Stimulated activated memory B cell treated with anti-CD40 and anti-IgM and Interleukin-4, amounts not matched to agents 10 μg/mL and 1 μg/mL and 100 μg/mL, for 72 hours (primary cell): ENCODE data around the gene RET.

Experiments
- ATAC-seq: fragments of 150-1000 bp; cut with Tn5 transposase; 2 replicates; pipeline ENCODE4 v1.10.0; 2021
- H3K27ac Mint-ChIP-seq: one replicate; pipeline ENCODE4 v1.8.0; 2022; ENCODE audit warnings: mild to moderate bottlenecking, mixed read lengths
- H3K27me3 Mint-ChIP-seq: one replicate; pipeline ENCODE4 v1.8.0; 2022; ENCODE audit warnings: mixed read lengths
- H3K36me3 Mint-ChIP-seq: one replicate; pipeline ENCODE4 v1.8.0; 2022; ENCODE audit warnings: mixed read lengths
- H3K4me1 Mint-ChIP-seq: one replicate; pipeline ENCODE4 v1.8.0; 2022; ENCODE audit warnings: mixed read lengths
- H3K4me3 Mint-ChIP-seq: one replicate; pipeline ENCODE4 v1.8.0; 2022; ENCODE audit warnings: mild to moderate bottlenecking, moderate library complexity, mixed read lengths
- H3K9me3 Mint-ChIP-seq: one replicate; pipeline ENCODE4 v1.8.0; 2022; ENCODE audit warnings: mixed read lengths

Gene RET

GRCh38 chr10:43041422-43042342 is 35.2 kb upstream of the RET start:
- H3K36me3 Mint-ChIP-seq = no peaks in the 10 kb centered on the region
- no peak overlapping the region for H3K27ac Mint-ChIP-seq
- no peak overlapping the region for H3K4me3 Mint-ChIP-seq
- no peaks in the 10 kb centered on the region for H3K4me1 Mint-ChIP-seq
- no peaks in the 10 kb centered on the region for H3K9me3 Mint-ChIP-seq
- no peak for ATAC-seq
- H3K27me3 Mint-ChIP-seq = peaks cover 11% of the 10 kb centered on the region

- peaks cover 11% of the 10 kb centered on the region for H3K27me3 Mint-ChIP-seq
- no peaks in the 10 kb centered on the region for H3K4me1 Mint-ChIP-seq
- no peak overlapping the region for H3K27ac Mint-ChIP-seq
- H3K36me3 Mint-ChIP-seq = no peaks in the 10 kb centered on the region
- no peak for ATAC-seq
- no peak overlapping the region for H3K4me3 Mint-ChIP-seq
- no peaks in the 10 kb centered on the region for H3K9me3 Mint-ChIP-seq
Measured at GRCh38 chr10:43042503-43043341, 34.1 kb upstream of the RET start.

DNA sequence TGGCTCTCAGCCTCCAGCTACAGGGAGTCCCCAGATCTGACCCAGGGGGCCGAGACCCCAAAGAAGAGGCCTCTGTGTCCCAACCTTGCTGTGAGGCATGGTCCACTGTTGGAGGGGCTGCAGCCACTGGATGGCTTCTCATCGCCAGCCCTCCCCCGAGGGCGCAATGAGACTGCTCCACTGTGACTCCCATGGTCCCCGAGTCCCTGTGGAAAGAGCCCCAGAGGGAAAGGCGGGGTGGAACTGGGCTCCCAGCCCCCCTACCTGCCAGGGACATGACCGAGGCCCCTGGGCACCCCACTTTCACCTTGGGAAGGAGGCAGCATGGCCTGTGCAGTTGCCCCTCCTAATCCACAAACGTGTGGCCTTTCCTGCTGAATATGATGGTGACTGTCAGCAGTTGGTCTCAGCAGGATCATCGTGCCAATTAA is 33.5 kb upstream of the RET start:
- Mint-ChIP-seq H3K4me3 (no peak overlapping the region), H3K27me3 (peaks cover 11% of the 10 kb centered on the region), H3K9me3 (no peaks in the 10 kb centered on the region), H3K27ac (no peak overlapping the region), H3K4me1 (no peaks in the 10 kb centered on the region), H3K36me3 (no peaks in the 10 kb centered on the region)
- no peak for ATAC-seq

- Mint-ChIP-seq H3K27ac (no peak overlapping the region), H3K27me3 (peaks cover 13% of the 10 kb centered on the region), H3K4me3 (no peak overlapping the region), H3K4me1 (no peaks in the 10 kb centered on the region), H3K36me3 (no peaks in the 10 kb centered on the region), H3K9me3 (no peaks in the 10 kb centered on the region)
- ATAC-seq = no peak
Measured at GRCh38 chr10:43043773-43044447, 33.0 kb upstream of the RET start.

DNA sequence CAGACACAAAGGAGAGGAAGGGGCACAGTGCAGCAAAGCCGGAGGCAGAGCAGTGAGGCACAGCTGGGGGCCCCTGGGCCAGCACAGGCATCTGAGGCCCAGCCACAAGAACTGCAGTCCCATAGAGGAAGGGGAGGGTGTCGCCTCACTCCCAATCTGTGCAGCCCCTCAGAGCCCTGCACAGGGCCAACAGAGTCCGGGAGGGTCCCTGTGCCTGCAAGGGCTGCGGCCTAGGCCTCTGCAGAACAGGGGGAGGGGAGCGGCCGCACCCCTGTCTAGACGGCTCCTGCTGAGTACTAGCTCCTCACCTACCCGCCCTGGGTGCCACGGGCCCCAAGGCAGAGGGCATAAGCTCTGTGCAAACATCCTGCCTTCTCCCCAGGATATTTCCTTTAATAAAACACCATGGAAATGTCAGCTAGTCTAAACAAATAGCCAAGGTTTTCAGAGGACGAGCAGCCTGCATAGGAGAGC is 32.4 kb upstream of the RET start:
- Mint-ChIP-seq H3K27ac (no peak overlapping the region), H3K36me3 (no peaks in the 10 kb centered on the region), H3K27me3 (peaks cover 19% of the 10 kb centered on the region), H3K9me3 (no peaks in the 10 kb centered on the region), H3K4me3 (no peak overlapping the region), H3K4me1 (no peaks in the 10 kb centered on the region)
- no peak for ATAC-seq

DNA sequence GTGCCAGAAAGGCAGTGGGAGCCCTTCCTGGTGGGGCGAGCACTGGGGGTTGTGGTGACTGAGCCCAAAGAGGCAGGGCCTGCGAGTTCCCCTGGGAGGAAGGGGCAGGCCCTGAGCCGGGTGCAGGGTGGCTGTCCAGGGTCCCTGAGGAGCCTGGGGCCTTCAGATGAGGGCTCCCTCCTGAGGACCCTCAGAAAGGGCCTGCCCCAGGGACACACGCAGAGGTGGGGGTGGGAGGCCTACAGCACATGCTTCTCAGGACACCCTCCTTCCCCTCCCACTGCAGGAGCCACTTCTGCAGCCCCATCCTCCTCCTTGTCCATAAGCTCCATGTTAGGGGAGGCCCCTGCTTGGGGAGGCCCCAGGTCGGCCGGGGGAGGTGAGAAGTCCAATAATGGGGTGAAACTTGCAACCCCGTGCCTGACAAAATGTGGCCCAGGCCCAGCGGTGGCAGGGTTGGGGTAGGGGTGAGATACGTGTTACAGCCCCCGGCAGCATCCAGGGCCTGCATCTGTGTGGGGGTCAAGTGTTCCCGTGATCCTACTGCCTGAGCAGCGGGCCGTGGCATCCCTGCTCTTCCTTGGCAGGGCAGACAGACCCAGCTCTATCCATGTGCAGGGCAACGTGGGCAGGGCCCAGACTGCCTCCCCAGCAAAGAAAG is 31.8 kb upstream of the RET start:
- H3K36me3 Mint-ChIP-seq = no peaks in the 10 kb centered on the region
- ATAC-seq = no peak
- H3K4me1 Mint-ChIP-seq = no peaks in the 10 kb centered on the region

DNA sequence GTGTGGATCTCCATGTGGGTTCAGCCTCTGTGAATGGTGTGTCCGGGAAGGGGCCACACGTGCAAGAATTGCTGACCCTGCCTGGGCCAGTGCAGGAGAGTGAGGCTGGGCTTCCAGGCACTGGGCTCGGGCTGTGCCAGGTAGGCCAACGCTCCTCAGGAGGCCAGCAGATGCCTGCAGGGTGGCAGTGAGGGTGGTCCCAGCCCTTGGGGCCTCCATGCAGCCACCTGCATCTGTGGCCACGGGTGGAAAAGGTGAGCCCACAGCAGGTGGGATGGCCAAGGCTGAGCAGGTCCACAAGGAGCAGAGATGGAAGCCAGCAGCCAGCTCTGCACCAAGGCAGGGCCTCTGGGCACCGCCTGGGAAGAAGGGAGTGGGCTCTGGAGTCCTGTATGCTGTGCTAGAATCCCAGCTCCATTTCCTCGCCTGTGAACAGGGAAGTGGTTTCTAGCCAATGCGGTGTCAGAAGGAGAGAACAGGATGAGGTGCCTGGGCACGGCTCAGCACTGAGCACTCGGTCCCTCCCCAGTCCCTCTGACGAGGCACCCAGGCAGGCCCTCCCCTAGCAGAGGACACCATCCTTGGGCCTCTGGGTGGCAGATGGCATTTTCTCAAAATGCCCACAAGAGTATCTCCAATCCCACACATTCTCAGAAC is 31.1 kb upstream of the RET start:
- no peak overlapping the region for H3K4me3 Mint-ChIP-seq
- H3K9me3 Mint-ChIP-seq = no peaks in the 10 kb centered on the region
- no peaks in the 10 kb centered on the region for H3K4me1 Mint-ChIP-seq
- H3K36me3 Mint-ChIP-seq = no peaks in the 10 kb centered on the region
- H3K27ac Mint-ChIP-seq = no peak overlapping the region
- peaks cover 20% of the 10 kb centered on the region for H3K27me3 Mint-ChIP-seq
- ATAC-seq = no peak

More for the DNA sequence above, 31.8 kb upstream of the RET start:
- H3K9me3 Mint-ChIP-seq = no peaks in the 10 kb centered on the region
- no peak overlapping the region for H3K4me3 Mint-ChIP-seq
- no peak overlapping the region for H3K27ac Mint-ChIP-seq
- H3K27me3 Mint-ChIP-seq = peaks cover 20% of the 10 kb centered on the region

DNA sequence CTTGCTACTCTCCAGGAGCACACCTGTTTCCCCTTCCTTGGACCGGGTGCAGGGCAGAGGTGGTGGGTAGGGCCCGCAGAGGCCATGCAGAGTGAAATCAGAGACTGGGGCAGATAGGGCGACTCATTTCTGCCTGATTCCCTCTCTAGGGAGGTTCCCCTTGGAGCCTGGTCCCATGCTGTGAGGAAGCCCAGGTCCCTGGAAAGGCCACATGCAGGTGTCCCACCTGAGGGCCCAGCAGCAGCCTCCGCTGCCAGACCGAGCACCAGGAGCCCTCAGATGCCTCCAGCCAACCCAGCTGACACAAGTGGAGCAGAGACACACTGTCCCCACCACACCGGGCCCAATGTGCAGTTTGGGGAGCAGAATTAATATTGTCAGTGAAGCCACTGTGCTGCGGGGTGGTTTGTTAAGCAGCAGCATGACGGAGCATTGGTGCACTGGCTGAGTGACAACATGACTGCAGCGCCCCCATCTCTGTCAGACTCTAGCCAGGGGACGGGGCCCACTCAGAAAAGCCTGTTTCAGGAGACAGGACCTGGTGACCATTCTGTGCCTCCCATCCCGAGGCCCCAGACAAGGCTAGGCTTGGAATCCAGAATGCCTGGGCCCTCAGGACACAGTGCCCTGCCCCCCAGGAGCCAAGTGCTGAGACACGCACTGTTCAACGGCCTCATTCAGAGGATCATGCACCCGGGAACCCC is 30.4 kb upstream of the RET start:
- no peak overlapping the region for H3K27ac Mint-ChIP-seq
- no peaks in the 10 kb centered on the region for H3K9me3 Mint-ChIP-seq
- no peaks in the 10 kb centered on the region for H3K4me1 Mint-ChIP-seq
- no peak for ATAC-seq
- H3K4me3 Mint-ChIP-seq = no peak overlapping the region
- no peaks in the 10 kb centered on the region for H3K36me3 Mint-ChIP-seq
- peaks cover 20% of the 10 kb centered on the region for H3K27me3 Mint-ChIP-seq

- Mint-ChIP-seq H3K27ac (no peak overlapping the region), H3K27me3 (peaks cover 20% of the 10 kb centered on the region), H3K9me3 (no peaks in the 10 kb centered on the region), H3K4me3 (no peak overlapping the region), H3K4me1 (no peaks in the 10 kb centered on the region), H3K36me3 (no peaks in the 10 kb centered on the region)
- no peak for ATAC-seq
Measured at GRCh38 chr10:43047288-43047970, 29.4 kb upstream of the RET start.

- Mint-ChIP-seq H3K4me3 (no peak overlapping the region), H3K27me3 (peaks cover 20% of the 10 kb centered on the region), H3K9me3 (no peaks in the 10 kb centered on the region), H3K36me3 (no peaks in the 10 kb centered on the region), H3K4me1 (no peaks in the 10 kb centered on the region), H3K27ac (no peak overlapping the region)
- ATAC-seq = no peak
Measured at GRCh38 chr10:43048301-43049051, 28.4 kb upstream of the RET start.

GRCh38 chr10:43049081-43049551 is 27.8 kb upstream of the RET start:
- Mint-ChIP-seq H3K4me1 (no peaks in the 10 kb centered on the region), H3K27me3 (peaks cover 16% of the 10 kb centered on the region), H3K9me3 (no peaks in the 10 kb centered on the region), H3K4me3 (no peak overlapping the region), H3K27ac (no peak overlapping the region), H3K36me3 (no peaks in the 10 kb centered on the region)
- ATAC-seq = no peak

DNA sequence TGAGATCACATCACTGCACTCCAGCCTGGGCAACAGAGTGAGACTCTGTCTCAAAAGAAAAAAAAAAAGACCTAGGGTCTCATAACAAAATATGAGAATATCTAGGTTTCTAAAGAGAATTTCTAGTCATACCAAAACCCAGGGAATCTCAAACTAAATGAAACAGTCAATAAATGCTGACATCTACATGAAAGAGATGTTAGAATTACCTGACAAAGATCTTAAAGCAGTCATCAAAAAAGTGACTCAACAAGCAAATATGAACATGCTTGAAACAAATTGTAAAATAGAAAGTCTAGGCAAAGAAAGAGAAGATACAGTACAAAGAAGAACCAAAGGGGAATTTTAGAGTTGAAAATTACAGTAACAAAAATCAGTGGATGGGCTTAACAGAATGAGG is 26.9 kb upstream of the RET start:
- Mint-ChIP-seq H3K9me3 (no peaks in the 10 kb centered on the region), H3K4me1 (no peaks in the 10 kb centered on the region), H3K27me3 (peaks cover 9% of the 10 kb centered on the region), H3K27ac (no peak overlapping the region), H3K36me3 (no peaks in the 10 kb centered on the region), H3K4me3 (no peak overlapping the region)
- ATAC-seq = no peak

DNA sequence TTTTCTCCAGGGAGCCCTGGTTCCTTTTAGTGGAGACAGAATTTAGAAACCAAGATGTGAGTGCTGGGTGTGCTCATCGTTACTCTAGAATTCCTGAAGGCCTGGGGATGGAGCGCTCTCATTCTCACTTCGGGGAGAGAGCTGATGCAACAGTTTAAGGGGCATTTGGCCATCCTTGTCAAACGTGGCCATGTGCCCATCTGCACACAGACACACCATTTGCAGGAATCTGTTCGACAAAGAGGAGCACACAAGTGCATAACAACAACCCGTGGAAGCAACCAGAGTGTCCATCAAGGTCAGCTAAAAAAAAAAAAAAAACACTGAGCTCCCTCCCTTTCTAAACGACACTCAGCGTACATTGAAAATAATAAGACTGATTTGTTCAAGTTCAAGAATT is 23.0 kb upstream of the RET start:
- Mint-ChIP-seq H3K9me3 (no peaks in the 10 kb centered on the region), H3K36me3 (no peaks in the 10 kb centered on the region)

More for the DNA sequence above, 23.0 kb upstream of the RET start:
- no peak overlapping the region for H3K27ac Mint-ChIP-seq
- peaks cover 24% of the 10 kb centered on the region for H3K27me3 Mint-ChIP-seq
- H3K4me1 Mint-ChIP-seq = no peaks in the 10 kb centered on the region
- H3K4me3 Mint-ChIP-seq = no peak overlapping the region
- ATAC-seq = no peak
